GM18511 (cell line): ENCODE results near the gene RAB44.
"Not testable (repeated sequence)": the region's sequence is repeated elsewhere in the genome, so short reads cannot be mapped to it uniquely, and the experiment has no call there.

Source experiments
- ATAC-seq: cut with Tn5 transposase; IDR thresholded peaks from one replicate; pipeline ENCODE4 v1.9.1; 2021; ENCODE audit warnings: mild to moderate bottlenecking, moderate library complexity; ENCODE audit not compliant: unreplicated experiment

RAB44 gene

GRCh38 chr6:36686668-36687513, 10.7 kb upstream of the RAB44 start:
- no peak for ATAC-seq

GRCh38 chr6:36688063-36688738, 9.4 kb upstream of the RAB44 start:
- ATAC-seq, result no peak

GRCh38 chr6:36688739-36689075, 8.9 kb upstream of the RAB44 start:
- no peak for ATAC-seq

- no peak for ATAC-seq
Measured at GRCh38 chr6:36691011-36691410, 6.6 kb upstream of the RAB44 start.

GRCh38 chr6:36691612-36692011, 6.0 kb upstream of the RAB44 start:
- no peak for ATAC-seq

GRCh38 chr6:36692220-36692619, 5.4 kb upstream of the RAB44 start:
- ATAC-seq, result peak; percentile 79

- no peak for ATAC-seq
Measured at GRCh38 chr6:36692861-36693702, 4.5 kb upstream of the RAB44 start.

- ATAC-seq, result no peak
Measured at GRCh38 chr6:36694616-36695015, 3.0 kb upstream of the RAB44 start.

- no peak for ATAC-seq
Measured at GRCh38 chr6:36695414-36695813, 2.2 kb upstream of the RAB44 start.

- no peak for ATAC-seq
Measured at GRCh38 chr6:36698196-36698595, 570 bp downstream of the RAB44 start.

GRCh38 chr6:36698871-36699271, 1.2 kb downstream of the RAB44 start:
- ATAC-seq, result no peak

GRCh38 chr6:36699348-36699747, 1.7 kb downstream of the RAB44 start:
- ATAC-seq, result no peak

- no peak for ATAC-seq
Measured at GRCh38 chr6:36700071-36700812, 2.6 kb downstream of the RAB44 start.

GRCh38 chr6:36700831-36701230, 3.2 kb downstream of the RAB44 start:
- ATAC-seq, result no peak

GRCh38 chr6:36701401-36701991, 3.9 kb downstream of the RAB44 start:
- no peak for ATAC-seq

- no peak for ATAC-seq
Measured at GRCh38 chr6:36702656-36703055, 5.0 kb downstream of the RAB44 start.

- ATAC-seq, result no peak
Measured at GRCh38 chr6:36703081-36703606, 5.5 kb downstream of the RAB44 start.

- no peak for ATAC-seq
Measured at GRCh38 chr6:36703982-36704381, 6.4 kb downstream of the RAB44 start.

GRCh38 chr6:36704961-36705577, 7.4 kb downstream of the RAB44 start:
- ATAC-seq, result not testable (repeated sequence)

- ATAC-seq, result no peak
Measured at GRCh38 chr6:36706339-36706738, 8.7 kb downstream of the RAB44 start.
